LNCaP clone FGC (cell line): ENCODE measurements around the gene NTRK2.

Experiments
- DNase-seq: peaks from one replicate; pipeline ENCODE4 v3.0.0-alpha.2; 2011; ENCODE audit warnings: low read depth
- H3K4me3 ChIP-seq: 2 replicates; pipeline ENCODE4 v1.5.1; 2011; ENCODE audit warnings: mild to moderate bottlenecking, low read depth, low read length, control low read depth
- CTCF ChIP-seq: IDR thresholded peaks from 2 replicates; pipeline ENCODE4 v1.5.1; 2012; ENCODE audit warnings: mild to moderate bottlenecking; ENCODE audit not compliant: control insufficient read depth, insufficient read depth; ENCODE audit errors: extremely low read depth

NTRK2 gene

GRCh38 chr9:85021686-85022085, 352.2 kb downstream of the NTRK2 start:
- DNase-seq = no peak
- H3K4me3 ChIP-seq = no peak overlapping the region
- no peak for TF ChIP-seq CTCF

GRCh38 chr9:85024374-85024773, 354.8 kb downstream of the NTRK2 start:
- peak; percentile 40 for DNase-seq
- TF ChIP-seq CTCF = peak; percentile 38
- no peak overlapping the region for H3K4me3 ChIP-seq

- TF ChIP-seq CTCF = no peak
- H3K4me3 ChIP-seq = no peak overlapping the region
- no peak for DNase-seq
These were observed 356.1 kb downstream of the NTRK2 start for GRCh38 chr9:85025638-85026037.

GRCh38 chr9:85027870-85028269, 358.3 kb downstream of the NTRK2 start:
- H3K4me3 ChIP-seq = no peak overlapping the region
- no peak for DNase-seq
- TF ChIP-seq CTCF = no peak

GRCh38 chr9:85030316-85030715, 360.8 kb downstream of the NTRK2 start:
- TF ChIP-seq CTCF = no peak
- DNase-seq = no peak
- no peak overlapping the region for H3K4me3 ChIP-seq

- DNase-seq = no peak
- H3K4me3 ChIP-seq = no peak overlapping the region
- TF ChIP-seq CTCF = no peak
These were observed 367.0 kb downstream of the NTRK2 start for GRCh38 chr9:85036496-85036895.

GRCh38 chr9:85038061-85038460, 368.5 kb downstream of the NTRK2 start:
- TF ChIP-seq CTCF = no peak
- no peak overlapping the region for H3K4me3 ChIP-seq
- no peak for DNase-seq
